Thoracic aorta (tissue), 2 donors: ENCODE results near the gene PAPLN. TPM values are rescaled to one million over a fixed set of nuclear protein-coding genes. Genes with fewer than 3 reads are reported as not detected.
A peak's percentile ranks its signal among the peaks of the same experiment; 100 is the strongest.

ENCODE experiments used
- ATAC-seq: fragments of 150-250 bp; one replicate; pipeline ENCODE4 v1.8.0; 2017; ENCODE audit warnings: low read depth; ENCODE audit not compliant: insufficient number of reproducible peaks, low FRiP score
- DNase-seq: peaks from one replicate; pipeline ENCODE4 v3.0.0-alpha.2; 2020; ENCODE audit warnings: low spot score
- H3K27ac ChIP-seq, 2 donors: fragments of 200-600 bp; sonication (generic); 1 replicate in 1 of 2; 2 replicates in 1 of 2; pipeline ENCODE4 v1.5.1; 2016; ENCODE audit warnings: mild to moderate bottlenecking in 2 of 2, moderate library complexity in 2 of 2
- H3K27me3 ChIP-seq: fragments of 200-600 bp; sonication (generic); replicated peaks from 2 replicates; pipeline ENCODE4 v1.6.0; 2016; ENCODE audit warnings: mild to moderate bottlenecking; ENCODE audit not compliant: insufficient read depth
- H3K36me3 ChIP-seq: fragments of 200-600 bp; sonication (generic); one replicate; pipeline ENCODE4 v1.5.1; 2016
- H3K4me1 ChIP-seq, 2 donors: fragments of 200-600 bp; sonication (generic); 1 replicate in 1 of 2; 2 replicates in 1 of 2; pipeline versions ENCODE4 v1.5.1 to v1.6.0; 2016; ENCODE audit warnings: low read depth in 2 of 2, mild to moderate bottlenecking in 1 of 2; ENCODE audit not compliant: control insufficient read depth in 1 of 2
- H3K4me3 ChIP-seq: fragments of 200-600 bp; sonication (generic); 2 replicates; pipeline ENCODE4 v1.5.1; 2016; ENCODE audit warnings: mild to moderate bottlenecking
- H3K9me3 ChIP-seq: fragments of 200-600 bp; sonication (generic); 2 replicates; pipeline ENCODE4 v1.5.1; 2016
- CTCF ChIP-seq: fragments of 200-600 bp; sonication (generic); IDR thresholded peaks from one replicate; pipeline ENCODE4 v1.5.1; 2019; ENCODE audit warnings: antibody characterized with exemption
- total RNA-seq, 2 donors: library from RNA; depleted of rRNA; stranded (reverse); fragments of >200 nt; gene quantifications; one replicate each; pipeline versions ENCODE4 v1.1.0 to v1.2.3, GENCODE V29; 2016

The PAPLN gene
- total RNA-seq, 2 donors from 2014 or later, result 10.0 to 10.2 TPM

- Histone ChIP-seq H3K4me3 (peak overlapping the region; percentile 85), H3K27ac (no peak overlapping the region), H3K27me3 (no peaks in the 10 kb centered on the region), H3K4me1 (peaks cover 0 to 9% of the 10 kb centered on the region in 2 donors), H3K36me3 (no peaks in the 10 kb centered on the region), H3K9me3 (no peaks in the 10 kb centered on the region)
- ATAC-seq, result no peak
- no peak for DNase-seq
- TF ChIP-seq CTCF, result no peak
Measured at GRCh38 chr14:73246387-73247150, 9.3 kb downstream of the PAPLN start.

- no peak for TF ChIP-seq CTCF
- no peaks in the 10 kb centered on the region for H3K9me3 ChIP-seq
- no peaks in the 10 kb centered on the region for H3K36me3 ChIP-seq
- ATAC-seq (no peak), DNase-seq (no peak)
- H3K27me3 ChIP-seq, result no peaks in the 10 kb centered on the region
- H3K4me1 ChIP-seq, result peaks cover 0 to 9% of the 10 kb centered on the region in 2 donors
- no peak overlapping the region for H3K4me3 ChIP-seq
- H3K27ac ChIP-seq, result no peak overlapping the region
Measured at GRCh38 chr14:73248108-73248868, 11.0 kb downstream of the PAPLN start.

- Histone ChIP-seq H3K9me3 (no peaks in the 10 kb centered on the region), H3K4me3 (no peak overlapping the region), H3K36me3 (no peaks in the 10 kb centered on the region), H3K27ac (no peak overlapping the region), H3K4me1 (peaks cover 0 to 9% of the 10 kb centered on the region in 2 donors), H3K27me3 (no peaks in the 10 kb centered on the region)
- no peak for TF ChIP-seq CTCF
- no peak for DNase-seq
- no peak for ATAC-seq
Measured at GRCh38 chr14:73249108-73249507, 11.8 kb downstream of the PAPLN start.

- no peak for DNase-seq
- Histone ChIP-seq H3K4me3 (no peak overlapping the region), H3K27me3 (no peaks in the 10 kb centered on the region), H3K36me3 (no peaks in the 10 kb centered on the region), H3K9me3 (no peaks in the 10 kb centered on the region), H3K27ac (no peak overlapping the region), H3K4me1 (peaks cover 0 to 9% of the 10 kb centered on the region in 2 donors)
- TF ChIP-seq CTCF, result no peak
- no peak for ATAC-seq
Measured at GRCh38 chr14:73249564-73250316, 12.4 kb downstream of the PAPLN start.

- ATAC-seq, result no peak
Measured at GRCh38 chr14:73250317-73250713, 13.0 kb downstream of the PAPLN start.

More at GRCh38 chr14:73250317-73250713, 13.0 kb downstream of the PAPLN start:
- H3K27ac ChIP-seq, result no peak overlapping the region
- no peaks in the 10 kb centered on the region for H3K9me3 ChIP-seq
- no peaks in the 10 kb centered on the region for H3K27me3 ChIP-seq
- no peaks in the 10 kb centered on the region for H3K36me3 ChIP-seq
- H3K4me1 ChIP-seq, result peaks cover 0 to 7% of the 10 kb centered on the region in 2 donors
- no peak for TF ChIP-seq CTCF
- DNase-seq, result no peak
- H3K4me3 ChIP-seq, result no peak overlapping the region
